Upper lobe of left lung (tissue), 6 donors: Measurements from ENCODE around the gene ENTPD6. TPM values are rescaled to one million over a fixed set of nuclear protein-coding genes. Genes with fewer than 3 reads are reported as not detected.

Experiments used
- ATAC-seq, 2 donors: fragments of 200-7000 bp; cut with Tn5 transposase; one replicate each; pipeline ENCODE4 v1.9.1; 2022; ENCODE audit warnings: mild to moderate bottlenecking in 2 of 2, moderate library complexity in 2 of 2; ENCODE audit not compliant: low FRiP score in 2 of 2
- DNase-seq, 2 donors: peaks; one replicate each; pipeline ENCODE4 v3.0.0-alpha.2; 2019 to 2020
- H3K27ac ChIP-seq, 4 donors: fragments of 200-600 bp; sonication (generic); one replicate each; pipeline ENCODE4 v1.5.1; 2016 to 2019
- H3K27me3 ChIP-seq, 4 donors: fragments of 200-600 bp; sonication (generic); one replicate each; pipeline ENCODE4 v1.5.1; 2017 to 2019
- H3K36me3 ChIP-seq, 4 donors: fragments of 200-600 bp; sonication (generic); one replicate each; pipeline ENCODE4 v1.5.1; 2016 to 2019
- H3K4me1 ChIP-seq, 4 donors: fragments of 200-600 bp; sonication (generic); one replicate each; pipeline ENCODE4 v1.5.1; 2018 to 2019
- H3K4me3 ChIP-seq, 4 donors: fragments of 200-600 bp; sonication (generic); one replicate each; pipeline ENCODE4 v1.5.1; 2017 to 2019; ENCODE audit warnings: mild to moderate bottlenecking in 2 of 4, moderate library complexity in 1 of 4
- H3K9me3 ChIP-seq, 4 donors: fragments of 200-600 bp; sonication (generic); one replicate each; pipeline ENCODE4 v1.5.1; 2018 to 2019
- CTCF ChIP-seq, 6 experiments: fragments of 450-650 bp in 4 of 6; fragments of 200-600 bp in 2 of 6; sonication (generic) in 2 of 6; IDR thresholded peaks; one replicate each; pipeline ENCODE4 v1.5.1; 2016 to 2019; ENCODE audit warnings: antibody characterized with exemption in 6 of 6
- EP300 ChIP-seq, 4 donors: sonication (generic); formaldehyde crosslinking; IDR thresholded peaks; one replicate each; pipeline ENCODE4 v1.5.1; 2017; ENCODE audit warnings: antibody characterized with exemption in 4 of 4, control low read depth in 2 of 4
- POLR2A ChIP-seq, 4 donors: fragments of 450-650 bp; IDR thresholded peaks; one replicate each; pipeline ENCODE4 v1.5.1; 2016 to 2017; ENCODE audit warnings: antibody characterized with exemption in 4 of 4, mild to moderate bottlenecking in 2 of 4
- POLR2AphosphoS5 ChIP-seq, 2 donors: sonication (generic); formaldehyde crosslinking; IDR thresholded peaks; one replicate each; pipeline ENCODE4 v1.5.1; 2017; ENCODE audit warnings: antibody characterized with exemption in 2 of 2
- WGBS, 2 donors: methylation state at CpG; one replicate each; pipeline ENCODE4 v1.1.5; 2017 to 2018; 5-methylcytosine and 5-hydroxymethylcytosine counted together
- total RNA-seq, 6 donors: library from RNA; depleted of rRNA in 4 of 6; stranded (reverse); fragments of >200 nt in 4 of 6; gene quantifications; one replicate each; pipeline versions ENCODE4 v1.1.0 to v1.2.1, GENCODE V29; 2016 to 2021
- donor health status: DM: no; HTN: no; CAD: no; lungs with moderate emphysema.
- donor health status: DM: no; HTN: yes; CAD: no; lungs with severe emphysema.

The ENTPD6 gene
- total RNA-seq, 6 donors from 2014 or later = 53.7 to 170 (median 81.7) TPM

DNA sequence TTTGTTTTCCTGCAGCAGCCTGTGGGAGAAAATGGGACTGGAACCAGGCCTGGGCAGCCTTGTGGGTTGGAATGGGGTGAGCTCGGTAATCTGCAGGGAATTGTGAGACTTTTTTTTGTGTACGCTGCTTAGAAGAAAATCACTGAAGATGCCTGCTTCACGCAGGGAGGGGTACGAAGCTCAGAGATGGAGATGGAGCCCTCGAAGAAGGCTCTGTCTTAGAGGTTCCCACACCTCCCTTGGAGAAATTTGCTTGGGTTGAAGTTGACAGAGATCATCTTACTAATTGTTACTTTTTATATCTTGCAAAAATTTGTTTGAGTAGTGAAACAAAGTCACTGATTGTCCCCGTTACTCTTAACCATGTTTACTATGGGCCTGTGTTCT is 53.3 kb downstream of the ENTPD6 start:
- no peak for ATAC-seq
- no peak for TF ChIP-seq POLR2AphosphoS5 (IDR thresholded peaks at IDR 0.05)
- 12 to 14% methylated on average over 6 of the region's 6 CpGs for WGBS, 2 donors

GRCh38 chr20:25249198-25249931 is 53.9 kb downstream of the ENTPD6 start:
- TF ChIP-seq EP300 (IDR thresholded peaks at IDR 0.05) (no peak), POLR2A (IDR thresholded peaks at IDR 0.05) (no peak)
- ATAC-seq = no peak
- Histone ChIP-seq H3K9me3 (no peaks in the 10 kb centered on the region), H3K36me3 (no peaks in the 10 kb centered on the region), H3K27ac (peak overlapping the region in 1 of 4 donors; percentile 6), H3K4me3 (peak overlapping the region in 3 of 4 donors; percentile 66 to 98 (median 98)), H3K27me3 (no peaks in the 10 kb centered on the region), H3K4me1 (peaks cover 13 to 57% (median 27%) of the 10 kb centered on the region in 4 donors)
- WGBS, 2 donors = 64 to 70% methylated on average over 9 of the region's 9 CpGs
- DNase-seq = no peak

More for the DNA sequence above, 53.3 kb downstream of the ENTPD6 start:
- H3K4me3 ChIP-seq = peak overlapping the region; percentile 66 to 98 (median 88)
- no peaks in the 10 kb centered on the region for H3K27me3 ChIP-seq
- peak overlapping the region; percentile 86 to 93 (median 90) for H3K27ac ChIP-seq
- H3K36me3 ChIP-seq = no peaks in the 10 kb centered on the region
- DNase-seq = no peak
- no peaks in the 10 kb centered on the region for H3K9me3 ChIP-seq
- peaks cover 13 to 57% (median 27%) of the 10 kb centered on the region in 4 donors for H3K4me1 ChIP-seq

DNA sequence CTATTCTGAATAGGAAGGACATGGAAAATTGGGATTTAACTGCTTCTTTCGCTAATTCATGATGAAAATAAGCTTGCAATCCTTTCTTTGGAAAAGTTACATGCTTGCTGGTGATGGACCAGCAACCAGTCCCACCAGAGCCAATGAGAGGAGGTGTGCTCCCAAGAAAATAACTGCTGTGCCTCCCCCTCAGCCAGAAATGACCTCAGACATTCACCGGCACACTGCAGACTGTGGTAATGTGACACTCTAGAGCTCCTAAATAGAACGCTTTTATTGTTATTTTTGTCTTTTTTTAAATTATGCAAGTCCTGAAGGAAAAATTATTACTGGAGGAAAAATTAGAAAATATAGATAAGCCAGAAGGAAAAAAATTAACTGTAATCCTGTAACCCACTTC is 55.0 kb downstream of the ENTPD6 start:
- TF ChIP-seq CTCF (IDR thresholded peaks at IDR 0.05) (no peak), POLR2A (IDR thresholded peaks at IDR 0.05) (no peak), POLR2AphosphoS5 (IDR thresholded peaks at IDR 0.05) (no peak), EP300 (IDR thresholded peaks at IDR 0.05) (no peak)
- WGBS, 2 donors = 91 to 93% methylated on average over 3 of the region's 3 CpGs
- Histone ChIP-seq H3K27me3 (no peaks in the 10 kb centered on the region), H3K4me3 (no peak overlapping the region), H3K4me1 (peaks cover 13 to 64% (median 32%) of the 10 kb centered on the region in 4 donors), H3K27ac (no peak overlapping the region), H3K36me3 (no peaks in the 10 kb centered on the region), H3K9me3 (no peaks in the 10 kb centered on the region)
- no peak for DNase-seq
- no peak for ATAC-seq

- H3K27ac ChIP-seq = no peak overlapping the region
- 94 to 95% methylated on average over 9 of the region's 9 CpGs for WGBS, 2 donors
- DNase-seq = no peak
Measured at GRCh38 chr20:25251019-25251418, 55.5 kb downstream of the ENTPD6 start.

GRCh38 chr20:25251558-25251957 is 56.0 kb downstream of the ENTPD6 start:
- WGBS, 2 donors = 82 to 88% methylated on average over 4 of the region's 4 CpGs
- ATAC-seq (no peak), DNase-seq (no peak)
- Histone ChIP-seq H3K36me3 (no peaks in the 10 kb centered on the region), H3K27me3 (no peaks in the 10 kb centered on the region), H3K9me3 (no peaks in the 10 kb centered on the region), H3K27ac (no peak overlapping the region), H3K4me3 (no peak overlapping the region), H3K4me1 (peaks cover 17 to 75% (median 38%) of the 10 kb centered on the region in 4 donors)
- TF ChIP-seq CTCF (IDR thresholded peaks at IDR 0.05) (no peak), POLR2AphosphoS5 (IDR thresholded peaks at IDR 0.05) (no peak), EP300 (IDR thresholded peaks at IDR 0.05) (no peak), POLR2A (IDR thresholded peaks at IDR 0.05) (no peak)

More at GRCh38 chr20:25251019-25251418, 55.5 kb downstream of the ENTPD6 start:
- Histone ChIP-seq H3K4me3 (no peak overlapping the region), H3K9me3 (no peaks in the 10 kb centered on the region), H3K36me3 (no peaks in the 10 kb centered on the region), H3K27me3 (no peaks in the 10 kb centered on the region), H3K4me1 (peaks cover 17 to 69% (median 37%) of the 10 kb centered on the region in 4 donors)
- TF ChIP-seq POLR2A (IDR thresholded peaks at IDR 0.05) (no peak), CTCF (IDR thresholded peaks at IDR 0.05) (no peak), EP300 (IDR thresholded peaks at IDR 0.05) (no peak), POLR2AphosphoS5 (IDR thresholded peaks at IDR 0.05) (no peak)
- ATAC-seq = no peak
